CD14-positive monocyte (primary cell): ENCODE measurements around the gene OBSCN. TPM values are rescaled to one million over a fixed set of nuclear protein-coding genes. Genes with fewer than 3 reads are reported as not detected.

Source experiments
- DNase-seq, 3 donors: peaks; one replicate each; pipeline ENCODE4 v3.0.0-alpha.2; 2011 to 2022
- H2AFZ ChIP-seq: 2 replicates; pipeline ENCODE4 v1.6.0; 2012; ENCODE audit warnings: mild to moderate bottlenecking, low read depth, low read length, inconsistent platforms; ENCODE audit not compliant: insufficient read depth, poor library complexity, severe bottlenecking
- H3K27ac ChIP-seq, 2 donors: 1 replicate in 1 of 2; 2 replicates in 1 of 2; pipeline ENCODE4 v1.5.1; 2012 to 2013; ENCODE audit warnings: low read length in 2 of 2, control low read depth in 1 of 2, inconsistent platforms in 1 of 2, low read depth in 1 of 2, mild to moderate bottlenecking in 1 of 2
- H3K27me3 ChIP-seq, 2 donors: one replicate each; pipeline versions ENCODE4 v1.6.0 to v1.6.1; 2011 to 2013; ENCODE audit warnings: low read length in 2 of 2; ENCODE audit not compliant: control insufficient read depth in 2 of 2, insufficient read depth in 2 of 2
- H3K36me3 ChIP-seq, 2 donors: replicated peaks in 1 of 2; 1 replicate in 1 of 2; 2 replicates in 1 of 2; pipeline versions ENCODE4 v1.5.1 to v1.6.1; 2012 to 2013; ENCODE audit warnings: low read length in 2 of 2, control low read depth in 1 of 2, inconsistent platforms in 1 of 2, mild to moderate bottlenecking in 1 of 2; ENCODE audit not compliant: insufficient read depth in 2 of 2, control insufficient read depth in 1 of 2
- H3K4me1 ChIP-seq, 2 donors: 1 replicate in 1 of 2; 2 replicates in 1 of 2; pipeline versions ENCODE4 v1.5.1 to v1.6.1; 2012 to 2013; ENCODE audit warnings: low read length in 2 of 2, control low read depth in 1 of 2, inconsistent platforms in 1 of 2, mild to moderate bottlenecking in 1 of 2, moderate library complexity in 1 of 2; ENCODE audit not compliant: insufficient read depth in 2 of 2, control insufficient read depth in 1 of 2
- H3K4me2 ChIP-seq: replicated peaks from 2 replicates; pipeline ENCODE3; 2012; ENCODE audit warnings: low read length, moderate library complexity, mild to moderate bottlenecking; ENCODE audit not compliant: poor library complexity, severe bottlenecking; ENCODE audit errors: extremely low read depth
- H3K4me3 ChIP-seq, 3 experiments: fragments of 200-600 bp in 1 of 3; sonication (generic) in 1 of 3; replicated peaks in 1 of 3; 1 replicate in 2 of 3; 2 replicates in 1 of 3; pipeline ENCODE4 v1.5.1; 2011 to 2013; ENCODE audit warnings: low read length in 3 of 3, mild to moderate bottlenecking in 3 of 3, control low read depth in 2 of 3, low read depth in 2 of 3, inconsistent platforms in 1 of 3, moderate library complexity in 1 of 3
- H3K79me2 ChIP-seq: 2 replicates; pipeline ENCODE4 v1.6.0; 2012; ENCODE audit warnings: mild to moderate bottlenecking, control low read depth, inconsistent platforms, low read length, moderate library complexity; ENCODE audit not compliant: insufficient read depth
- H3K9ac ChIP-seq: 2 replicates; pipeline ENCODE4 v1.6.0; 2017; ENCODE audit warnings: low read length, mild to moderate bottlenecking; ENCODE audit not compliant: insufficient read depth, poor library complexity, severe bottlenecking
- H3K9me3 ChIP-seq, 2 donors: replicated peaks in 1 of 2; 1 replicate in 1 of 2; 2 replicates in 1 of 2; pipeline versions ENCODE4 v1.5.1 to v1.6.1; 2012 to 2013; ENCODE audit warnings: low read length in 2 of 2, control low read depth in 1 of 2; ENCODE audit not compliant: control insufficient read depth in 1 of 2, insufficient read depth in 1 of 2
- H4K20me1 ChIP-seq: 2 replicates; pipeline ENCODE4 v1.6.0; 2012; ENCODE audit warnings: mild to moderate bottlenecking, low read length, control low read depth, moderate library complexity; ENCODE audit not compliant: insufficient read depth
- H3K27ac Mint-ChIP-seq, 7 donors: one replicate each; pipeline ENCODE4 v1.8.0; 2020; ENCODE audit warnings: mild to moderate bottlenecking in 7 of 7, mixed read lengths in 7 of 7, moderate library complexity in 6 of 7, inconsistent platforms in 2 of 7
- H3K27me3 Mint-ChIP-seq, 3 donors: one replicate each; pipeline ENCODE4 v1.8.0; 2021 to 2022; ENCODE audit warnings: low read depth in 3 of 3, mild to moderate bottlenecking in 3 of 3, mixed read lengths in 3 of 3, moderate library complexity in 3 of 3, inconsistent platforms in 1 of 3
- H3K36me3 Mint-ChIP-seq, 2 donors: one replicate each; pipeline ENCODE4 v1.8.0; 2020; ENCODE audit warnings: mixed read lengths in 2 of 2, inconsistent platforms in 1 of 2, mild to moderate bottlenecking in 1 of 2
- H3K4me1 Mint-ChIP-seq: one replicate; pipeline ENCODE4 v1.8.0; 2020; ENCODE audit warnings: mild to moderate bottlenecking, mixed read lengths
- H3K4me3 Mint-ChIP-seq, 2 donors: one replicate each; pipeline ENCODE4 v1.8.0; 2020; ENCODE audit warnings: mild to moderate bottlenecking in 2 of 2, mixed read lengths in 2 of 2, moderate library complexity in 1 of 2
- H3K9me3 Mint-ChIP-seq, 7 donors: one replicate each; pipeline ENCODE4 v1.8.0; 2020 to 2022; ENCODE audit warnings: mixed read lengths in 7 of 7, mild to moderate bottlenecking in 6 of 7, moderate library complexity in 6 of 7, inconsistent platforms in 2 of 7
- CTCF ChIP-seq: fragments of 200-600 bp; IDR thresholded peaks from one replicate; pipeline ENCODE4 v1.8.0; 2022; ENCODE audit warnings: antibody characterized with exemption, mild to moderate bottlenecking
- WGBS: methylation state at CpG from one replicate; pipeline ENCODE4 v1.1.5; 2013; ENCODE audit warnings: missing lambda C conversion rate; ENCODE audit not compliant: insufficient coverage; 5-methylcytosine and 5-hydroxymethylcytosine counted together
- intact Hi-C, 2 donors: fragments of 100-400 bp; cut with micrococcal nuclease; formaldehyde crosslinking; loops; one replicate each; pipeline versions ENCODE4 v1.15.0 to v1.15.1; 2023
- polyA plus RNA-seq, 3 donors: library from polyadenylated mRNA; depleted of rRNA in 1 of 3; unstranded in 2 of 3; stranded (reverse) in 1 of 3; fragments of 300-500 nt in 2 of 3; fragments of >200 nt in 1 of 3; fragmentation: Illumina TruSeq in 2 of 3; gene quantifications; 1 replicate in 2 of 3; 2 replicates in 1 of 3; pipeline ENCODE4 v1.2.3, GENCODE V29; 2012 to 2021

OBSCN gene
- polyA plus RNA-seq, 3 donors = 0.57 to 1.5 (median 0.76) TPM

DNA sequence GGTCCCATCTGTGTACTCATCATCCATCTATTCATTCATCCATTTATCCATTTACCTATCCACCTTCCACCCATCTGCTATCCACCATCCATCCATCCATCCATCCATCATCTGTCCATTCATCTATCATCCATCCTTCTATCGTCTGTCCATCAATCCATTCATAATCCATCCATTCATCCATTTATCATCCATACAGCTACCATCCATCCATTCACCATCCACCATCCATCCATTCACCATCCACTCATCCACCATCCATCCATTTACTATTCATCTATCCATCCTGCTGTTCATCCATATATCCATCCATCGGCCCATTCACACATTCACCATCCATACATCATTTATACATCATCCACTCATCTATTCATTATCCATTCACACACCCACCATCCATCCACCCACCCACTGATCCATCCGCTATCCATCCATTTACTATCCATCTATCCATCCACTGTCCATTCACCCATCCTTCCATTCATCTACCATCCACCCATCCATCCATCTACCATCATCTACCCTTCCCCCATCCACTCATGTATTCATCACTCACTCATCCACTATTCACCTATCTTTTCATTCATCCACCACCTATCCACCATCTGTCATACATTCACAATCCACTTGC, 102.4 kb downstream of the OBSCN start:
- H3K4me1 ChIP-seq = no peaks in the 10 kb centered on the region
- H3K36me3 ChIP-seq = no peaks in the 10 kb centered on the region
- no peak overlapping the region for H3K4me2 ChIP-seq
- DNase-seq = no peak
- no peak for TF ChIP-seq CTCF
- Mint-ChIP-seq H3K9me3 (peaks cover 2 to 20% (median 11%) of the 10 kb centered on the region in 7 donors), H3K27ac (no peak overlapping the region), H3K4me3 (no peak overlapping the region), H3K36me3 (no peaks in the 10 kb centered on the region), H3K27me3 (peaks cover 0 to 1% (median 0%) of the 10 kb centered on the region in 3 donors), H3K4me1 (no peaks in the 10 kb centered on the region)
- H3K27me3 ChIP-seq = no peaks in the 10 kb centered on the region
- no peaks in the 10 kb centered on the region for H4K20me1 ChIP-seq
- H3K9me3 ChIP-seq = peaks cover 34 to 42% of the 10 kb centered on the region in 2 donors
- WGBS = 98% methylated on average over 3 of the region's 3 CpGs
- H2AFZ ChIP-seq = no peak overlapping the region
- intact Hi-C loops = no loop called here
- no peak overlapping the region for H3K27ac ChIP-seq
- no peak overlapping the region for H3K4me3 ChIP-seq
- H3K9ac ChIP-seq = no peak overlapping the region
- no peaks in the 10 kb centered on the region for H3K79me2 ChIP-seq

DNA sequence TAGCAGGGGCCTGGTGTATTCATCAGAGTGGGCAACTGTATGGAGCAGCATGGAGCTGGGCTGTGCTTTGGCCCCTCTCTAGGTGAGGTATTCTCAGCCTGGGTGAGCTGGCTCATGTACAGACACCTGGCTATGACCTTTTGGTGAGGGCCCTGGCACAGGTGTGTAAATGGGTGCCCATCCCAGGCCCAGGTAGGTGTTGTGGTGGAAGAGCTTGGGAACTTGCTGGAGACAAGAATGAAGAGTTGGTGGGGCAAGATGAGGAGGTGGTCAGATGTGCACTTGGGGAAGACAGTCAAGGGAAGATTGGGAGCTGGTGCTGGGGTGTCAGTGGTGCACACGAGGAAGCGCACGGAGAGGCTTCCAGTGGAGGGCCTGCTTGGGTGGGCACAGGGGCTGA, 103.2 kb downstream of the OBSCN start:
- Mint-ChIP-seq H3K4me3 (no peak overlapping the region), H3K27ac (no peak overlapping the region), H3K36me3 (no peaks in the 10 kb centered on the region), H3K27me3 (peaks cover 0 to 1% (median 0%) of the 10 kb centered on the region in 3 donors), H3K4me1 (no peaks in the 10 kb centered on the region), H3K9me3 (peaks cover 2 to 20% (median 11%) of the 10 kb centered on the region in 7 donors)
- Histone ChIP-seq H3K4me3 (no peak overlapping the region), H3K9ac (no peak overlapping the region), H3K27ac (no peak overlapping the region), H3K4me1 (no peaks in the 10 kb centered on the region), H3K27me3 (no peaks in the 10 kb centered on the region), H3K9me3 (peaks cover 34 to 42% of the 10 kb centered on the region in 2 donors), H3K4me2 (no peak overlapping the region), H2AFZ (no peak overlapping the region), H3K79me2 (no peaks in the 10 kb centered on the region), H4K20me1 (no peaks in the 10 kb centered on the region), H3K36me3 (no peaks in the 10 kb centered on the region)
- TF ChIP-seq CTCF = no peak
- WGBS = no CpG with 5 or more reads among the region's 3 CpGs
- intact Hi-C loops = no loop called here
- DNase-seq = no peak
